ENCODE measurements around the gene CNIH3.

CNIH3 gene

DNA sequence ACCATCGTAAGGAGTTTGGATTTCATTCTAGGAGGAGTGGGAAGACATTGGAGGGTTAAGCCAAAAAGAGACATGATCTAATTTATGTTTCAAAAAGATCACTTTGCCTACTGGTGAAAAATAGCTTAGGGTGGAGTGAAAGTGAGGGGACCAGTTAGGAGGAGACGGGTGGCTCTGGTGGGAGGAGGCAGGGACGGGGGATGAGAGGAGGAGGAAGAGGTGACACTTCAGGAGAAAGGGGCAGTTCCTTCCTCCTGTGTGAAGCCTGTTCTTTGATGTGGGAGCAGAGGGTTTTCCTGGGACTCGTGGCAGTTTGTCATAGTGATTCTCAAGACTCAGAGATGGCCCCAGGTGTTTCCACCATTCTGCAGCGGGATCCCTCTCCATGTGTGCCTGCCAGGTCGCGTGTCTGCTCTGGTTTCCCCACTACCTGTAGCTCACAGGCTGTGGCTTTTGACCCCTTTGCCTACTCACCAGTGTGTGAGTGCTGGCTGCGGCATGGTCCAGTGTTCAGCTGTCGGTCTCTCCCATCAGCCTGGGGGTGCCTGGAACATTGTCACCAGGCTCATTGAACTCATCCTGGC lies 102.4 kb downstream of the CNIH3 start:
- DNase-seq, result no peak

- DNase-seq, result no peak
Measured at GRCh38 chr1:224719716-224720115, 103.6 kb downstream of the CNIH3 start.

DNA sequence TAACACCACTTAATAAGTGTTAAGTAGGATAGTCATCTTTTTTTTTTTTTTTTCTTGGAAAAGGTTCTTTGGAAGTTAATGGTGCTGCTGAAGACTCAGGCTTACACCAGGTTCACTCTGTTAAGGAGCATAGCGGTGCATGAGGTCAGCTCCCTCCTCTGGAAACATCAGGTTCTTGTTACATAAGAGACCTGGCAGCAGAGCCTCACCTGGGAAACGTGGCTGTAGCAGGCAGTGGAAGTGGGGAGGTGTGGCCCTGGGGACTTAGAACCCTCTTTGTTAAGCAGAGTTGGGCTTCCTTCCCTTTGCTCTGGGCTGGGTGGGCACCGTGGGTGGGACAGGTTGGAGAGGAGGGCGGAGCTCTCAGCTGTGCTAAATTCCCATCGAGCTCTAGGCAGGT lies 104.1 kb downstream of the CNIH3 start:
- DNase-seq, result no peak

DNA sequence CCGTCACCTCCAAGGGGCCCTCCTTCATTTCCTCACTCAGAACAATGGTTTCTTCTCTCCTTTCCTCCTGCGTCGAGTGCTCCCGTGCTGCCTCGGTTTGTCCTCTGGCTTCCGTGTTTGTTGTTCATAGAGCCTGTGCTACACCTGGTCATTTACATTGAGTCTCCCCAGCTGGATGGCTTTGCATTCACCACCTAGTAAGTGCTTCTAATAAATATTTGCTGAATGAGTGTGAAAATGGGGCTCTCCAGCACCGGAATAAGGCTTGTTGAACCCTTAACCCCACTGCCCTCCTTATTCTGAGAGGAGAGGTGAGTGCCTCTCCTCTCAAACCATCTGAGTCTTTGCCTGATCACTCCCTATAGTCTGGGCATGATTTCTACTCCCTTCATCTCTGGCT lies 104.9 kb downstream of the CNIH3 start:
- DNase-seq, result no peak

GRCh38 chr1:224722838-224723237 lies 106.7 kb downstream of the CNIH3 start:
- no peak for DNase-seq

- DNase-seq, result no peak
Measured at GRCh38 chr1:224724566-224724965, 108.4 kb downstream of the CNIH3 start.

DNA sequence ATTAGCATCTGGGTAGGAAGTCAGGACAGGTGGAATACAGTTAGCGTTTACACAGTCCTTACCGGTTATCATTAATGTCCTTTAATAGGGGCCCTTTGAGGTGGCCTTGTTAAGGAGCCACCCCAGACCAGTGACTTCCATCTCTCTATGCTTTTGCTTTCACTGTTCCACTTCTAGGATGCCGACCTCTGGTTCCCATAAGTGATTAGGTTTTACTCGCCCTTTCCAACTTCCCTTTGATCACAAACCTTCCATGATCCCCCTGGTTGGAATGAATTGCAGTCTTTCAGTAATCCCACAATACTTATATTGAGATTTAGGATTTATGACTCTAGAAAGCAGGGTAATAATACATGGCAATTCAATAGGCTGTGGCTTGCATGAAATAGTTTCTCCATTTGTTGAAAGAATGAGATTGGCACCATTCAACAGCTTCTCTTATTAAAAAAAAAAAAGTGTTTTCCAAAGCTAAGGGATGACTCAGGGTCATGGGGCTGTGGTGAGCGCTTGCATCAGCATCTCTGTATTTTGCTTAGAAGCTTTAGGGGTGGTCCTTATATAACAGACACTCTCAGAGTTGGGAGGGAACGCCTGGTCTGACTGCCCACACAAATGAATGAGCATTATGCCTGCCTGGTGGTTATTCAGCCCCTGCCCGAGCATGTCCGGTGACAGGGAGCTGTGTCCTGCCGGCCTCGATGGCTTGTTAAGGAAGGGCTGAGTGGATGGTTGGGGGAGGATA lies 110.5 kb downstream of the CNIH3 start:
- peak in 3 of 56 donors; percentile 13 to 56 (median 21) for DNase-seq

DNA sequence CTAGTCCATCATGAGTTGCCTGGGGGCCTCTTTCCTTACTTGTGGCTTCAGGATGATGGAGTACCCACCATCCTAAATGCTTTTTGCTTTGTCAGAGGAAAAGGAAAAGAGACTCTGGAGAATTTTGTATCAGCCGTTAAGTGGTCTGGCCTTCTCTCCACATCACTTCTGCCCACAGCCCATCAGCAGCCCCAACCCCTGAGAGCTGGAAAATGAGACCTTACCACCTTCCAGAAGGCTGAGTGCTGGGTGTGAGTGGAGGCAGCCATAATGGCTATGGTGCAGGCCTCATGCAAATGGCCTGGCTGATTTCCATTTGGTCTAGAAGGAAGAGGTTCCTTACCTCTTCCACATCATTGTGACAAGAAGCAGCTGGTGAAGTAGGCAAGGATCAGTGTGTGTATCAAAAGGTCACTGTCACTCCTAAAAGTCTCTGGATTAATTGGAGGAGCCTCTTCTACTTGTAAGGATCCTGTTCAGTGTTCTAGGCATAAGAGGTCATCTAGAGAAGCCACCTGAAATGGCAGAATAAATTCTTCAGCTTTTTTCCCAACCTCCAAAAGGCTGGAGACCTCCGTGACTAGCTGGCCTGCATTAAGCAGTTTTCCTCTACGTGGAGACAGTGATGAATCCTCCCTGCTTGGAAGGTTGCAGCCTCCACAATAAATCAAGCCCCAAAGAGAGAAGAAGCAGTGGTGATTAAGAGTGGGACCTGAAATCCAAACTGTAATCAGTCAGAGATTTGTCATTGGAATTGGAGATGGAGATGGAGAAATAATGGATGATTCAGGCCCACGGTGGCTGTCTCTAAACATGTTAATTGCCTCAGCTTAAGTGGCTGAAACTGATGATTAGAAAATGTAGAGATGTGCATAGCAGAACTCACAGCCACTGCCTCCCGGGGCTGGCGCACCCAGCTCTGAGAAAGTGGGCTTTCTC lies 111.5 kb downstream of the CNIH3 start:
- DNase-seq, result no peak

DNA sequence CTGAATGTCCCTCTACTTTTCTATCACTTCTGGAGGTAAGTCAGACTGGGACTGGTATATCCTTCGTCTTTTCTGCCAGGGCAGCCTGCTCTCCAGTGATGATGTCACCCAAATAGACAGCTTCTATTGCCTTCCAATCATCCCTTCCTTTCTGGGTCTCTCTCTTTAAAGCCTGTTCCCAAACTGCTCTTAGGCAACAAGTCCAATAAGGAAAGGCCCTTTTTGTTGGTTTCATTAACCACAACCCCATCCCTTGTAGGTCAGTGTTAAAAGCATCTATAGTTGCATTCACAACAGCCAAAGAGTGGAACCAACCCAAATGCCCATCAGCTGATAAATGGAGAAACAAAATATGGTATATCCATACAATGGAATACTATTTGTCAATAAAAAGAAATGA lies 114.4 kb downstream of the CNIH3 start:
- no peak for DNase-seq

DNA sequence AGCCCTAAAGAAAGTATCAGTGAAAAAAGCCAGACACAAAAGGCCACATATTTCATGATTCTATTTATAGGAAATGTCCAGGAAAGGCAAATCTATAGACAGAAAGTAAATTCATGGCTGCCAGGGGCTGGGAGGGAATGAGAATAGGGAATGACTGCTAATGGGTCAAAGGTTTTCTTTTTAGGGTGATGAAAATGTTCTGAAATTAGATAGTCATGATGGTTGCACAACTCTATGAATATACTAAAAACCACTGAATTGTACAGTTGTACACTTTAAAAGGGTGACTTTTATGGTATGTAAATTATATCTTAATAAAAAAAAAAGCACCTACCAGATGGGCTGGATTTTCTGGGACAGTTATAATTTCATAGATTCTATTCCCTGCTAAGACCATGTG lies 114.8 kb downstream of the CNIH3 start:
- DNase-seq, result no peak

- DNase-seq, result no peak
Measured at GRCh38 chr1:224731633-224732032, 115.5 kb downstream of the CNIH3 start.

DNA sequence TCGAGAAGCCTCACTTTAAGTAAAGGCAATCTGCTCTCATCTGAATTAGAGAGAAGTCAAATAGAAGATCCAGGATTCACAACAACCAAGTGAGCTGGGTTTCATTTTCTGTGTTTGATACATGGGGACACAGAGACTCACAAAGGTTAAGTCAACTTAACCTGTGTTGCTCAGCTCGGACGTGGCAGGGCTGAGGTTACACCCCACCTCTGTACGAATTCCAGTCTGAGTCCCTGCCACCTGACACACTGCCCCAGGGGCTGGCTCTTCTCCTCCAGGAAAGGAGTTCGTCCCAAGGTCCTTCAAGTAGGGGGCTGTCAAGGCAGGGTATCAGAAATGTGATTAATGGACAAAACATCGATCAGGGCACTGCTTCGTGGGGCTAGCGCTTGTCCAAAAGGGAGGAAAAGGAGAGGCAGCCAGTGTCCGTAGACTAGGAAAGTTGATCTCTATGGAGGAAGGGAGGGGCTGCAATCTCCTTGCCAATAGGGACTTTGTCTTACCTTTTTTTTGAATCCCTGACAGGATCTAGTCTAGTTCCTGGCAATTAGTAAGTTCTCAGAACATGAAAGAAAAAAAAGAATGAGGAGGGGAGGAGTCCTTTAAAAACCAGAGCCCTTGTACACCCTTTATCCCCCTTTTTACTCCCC lies 116.4 kb downstream of the CNIH3 start:
- no peak for DNase-seq

GRCh38 chr1:224733027-224733911 lies 117.2 kb downstream of the CNIH3 start:
- peak in 1 of 56 donors; percentile 9 for DNase-seq

DNA sequence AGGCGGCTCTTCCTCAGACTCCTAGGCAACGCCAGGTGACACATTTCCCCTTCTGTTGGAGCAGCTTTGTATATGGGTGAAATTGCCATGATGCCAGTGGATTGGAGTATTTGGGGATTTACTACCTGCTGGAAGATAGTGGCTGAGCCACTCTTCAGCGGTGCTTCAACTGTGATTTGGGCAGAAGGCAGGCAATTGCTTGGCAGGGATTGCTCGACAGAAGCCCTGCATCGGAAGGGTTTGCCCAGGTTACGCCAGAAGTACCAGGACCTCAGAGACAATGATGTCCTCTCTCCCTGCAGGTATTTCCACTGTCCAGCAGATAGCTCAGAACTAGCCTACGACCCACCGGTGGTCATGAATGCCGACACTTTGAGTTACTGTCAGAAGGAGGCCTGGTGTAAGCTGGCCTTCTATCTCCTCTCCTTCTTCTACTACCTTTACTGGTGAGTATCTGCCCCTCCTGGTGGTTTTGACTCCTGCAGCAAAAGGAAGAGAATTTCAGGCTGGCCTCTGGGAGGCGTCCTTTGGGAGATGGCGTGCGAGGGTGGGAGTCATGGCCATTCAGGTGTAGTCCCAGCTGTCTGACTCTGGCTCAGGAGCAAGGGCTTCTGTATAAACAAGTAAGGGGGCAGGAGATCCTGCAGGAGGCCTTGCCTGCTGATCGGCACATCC lies 118.3 kb downstream of the CNIH3 start:
- DNase-seq, result no peak

GRCh38 chr1:224735159-224735558 lies 119.0 kb downstream of the CNIH3 start:
- no peak for DNase-seq

GRCh38 chr1:224736619-224737352 lies 120.7 kb downstream of the CNIH3 start:
- peak in 40 of 56 donors; percentile 7 to 64 (median 27) for DNase-seq

GRCh38 chr1:224737353-224737727 lies 121.2 kb downstream of the CNIH3 start:
- no peak for DNase-seq

DNA sequence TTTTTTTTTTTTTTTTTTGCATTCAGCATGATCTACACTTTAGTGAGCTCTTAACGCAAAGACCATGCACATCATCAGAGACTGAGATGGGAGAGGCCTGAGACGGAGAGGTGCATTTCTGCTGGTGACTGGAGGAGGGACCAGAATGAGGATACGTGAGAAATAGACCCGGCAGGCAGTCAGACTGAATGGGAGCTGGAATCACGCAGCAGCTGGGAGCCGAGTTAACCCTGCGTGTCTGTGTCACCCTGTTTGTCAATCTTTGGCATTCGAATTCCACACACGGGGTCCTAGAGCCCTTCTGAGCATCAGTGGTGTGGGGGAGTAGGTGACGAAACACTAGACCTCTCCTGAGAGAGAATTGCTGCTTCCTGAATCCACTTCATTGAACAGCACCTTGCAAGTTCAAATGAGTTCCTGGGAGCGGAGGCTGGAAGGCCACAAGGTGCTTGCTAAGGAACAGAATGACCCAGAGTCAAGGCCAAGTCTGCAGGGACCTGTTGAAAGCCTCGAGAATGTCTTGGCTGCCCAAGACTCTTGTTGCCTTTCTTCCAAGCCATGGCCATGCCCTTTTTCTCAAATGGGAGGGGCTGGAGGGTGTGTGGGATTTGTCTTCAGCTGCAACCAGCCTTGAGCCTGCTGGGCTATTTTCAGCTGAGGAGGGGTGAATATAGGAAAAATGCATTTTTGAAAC lies 123.3 kb downstream of the CNIH3 start:
- DNase-seq, result no peak
